Fibroblast of mammary gland (primary cell): ENCODE results near the gene TPSG1.

Source experiments
- DNase-seq: peaks from one replicate; pipeline ENCODE4 v3.0.0-alpha.2; 2010; ENCODE audit warnings: low read depth
- H3K4me3 ChIP-seq: 2 replicates; pipeline ENCODE4 v1.5.1; 2011; ENCODE audit warnings: low read depth, mild to moderate bottlenecking, low read length, moderate library complexity; ENCODE audit not compliant: control insufficient read depth
- TF ChIP-seq, protein P1 (sequence below): conservative IDR thresholded peaks from 2 replicates; pipeline ENCODE4 v1.5.1; 2011; ENCODE audit warnings: low read depth, low read length, inconsistent platforms; ENCODE audit not compliant: control insufficient read depth, insufficient read depth

TPSG1 gene

DNA sequence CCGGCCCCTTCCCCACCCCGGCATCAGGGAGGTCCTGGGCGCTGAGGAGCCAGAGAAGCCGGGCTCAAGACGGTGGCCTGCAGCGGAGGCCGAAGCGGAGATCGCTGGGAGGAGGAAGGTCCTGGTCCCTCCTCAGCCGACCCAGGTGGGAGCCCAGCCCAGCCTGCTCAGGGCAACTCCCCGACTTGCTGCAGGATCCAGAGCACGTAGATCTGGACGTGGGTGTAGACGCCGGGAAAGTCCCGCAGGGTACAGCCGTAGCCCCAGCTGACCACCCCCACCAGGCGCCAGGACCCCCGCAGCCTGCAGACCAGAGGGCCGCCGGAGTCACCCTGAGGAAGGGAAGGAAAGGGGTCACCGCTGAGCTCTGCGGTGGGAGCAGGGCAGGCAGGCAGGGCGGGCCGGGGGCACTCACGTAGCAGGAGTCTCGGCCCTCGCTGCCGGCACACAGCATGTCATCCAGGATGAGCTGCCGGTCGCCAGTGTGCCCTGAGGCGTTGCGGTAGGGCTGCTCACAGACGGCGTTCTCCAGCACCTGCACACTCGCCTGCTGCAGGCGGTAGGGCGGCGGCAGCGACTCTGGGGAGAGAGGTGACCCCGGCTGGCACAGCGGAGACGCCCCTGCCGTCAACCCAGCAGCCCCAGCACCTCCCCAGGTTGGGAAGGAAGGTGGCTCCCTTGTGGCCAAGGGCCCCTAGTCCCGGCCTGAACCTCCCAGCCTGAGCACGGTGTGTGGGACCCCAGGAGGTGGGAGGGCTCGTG, 36.2 kb upstream of the TPSG1 start:
- H3K4me3 ChIP-seq = no peak overlapping the region
- TF ChIP-seq, protein P1, sequence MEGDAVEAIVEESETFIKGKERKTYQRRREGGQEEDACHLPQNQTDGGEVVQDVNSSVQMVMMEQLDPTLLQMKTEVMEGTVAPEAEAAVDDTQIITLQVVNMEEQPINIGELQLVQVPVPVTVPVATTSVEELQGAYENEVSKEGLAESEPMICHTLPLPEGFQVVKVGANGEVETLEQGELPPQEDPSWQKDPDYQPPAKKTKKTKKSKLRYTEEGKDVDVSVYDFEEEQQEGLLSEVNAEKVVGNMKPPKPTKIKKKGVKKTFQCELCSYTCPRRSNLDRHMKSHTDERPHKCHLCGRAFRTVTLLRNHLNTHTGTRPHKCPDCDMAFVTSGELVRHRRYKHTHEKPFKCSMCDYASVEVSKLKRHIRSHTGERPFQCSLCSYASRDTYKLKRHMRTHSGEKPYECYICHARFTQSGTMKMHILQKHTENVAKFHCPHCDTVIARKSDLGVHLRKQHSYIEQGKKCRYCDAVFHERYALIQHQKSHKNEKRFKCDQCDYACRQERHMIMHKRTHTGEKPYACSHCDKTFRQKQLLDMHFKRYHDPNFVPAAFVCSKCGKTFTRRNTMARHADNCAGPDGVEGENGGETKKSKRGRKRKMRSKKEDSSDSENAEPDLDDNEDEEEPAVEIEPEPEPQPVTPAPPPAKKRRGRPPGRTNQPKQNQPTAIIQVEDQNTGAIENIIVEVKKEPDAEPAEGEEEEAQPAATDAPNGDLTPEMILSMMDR = no peak
- DNase-seq = no peak

DNA sequence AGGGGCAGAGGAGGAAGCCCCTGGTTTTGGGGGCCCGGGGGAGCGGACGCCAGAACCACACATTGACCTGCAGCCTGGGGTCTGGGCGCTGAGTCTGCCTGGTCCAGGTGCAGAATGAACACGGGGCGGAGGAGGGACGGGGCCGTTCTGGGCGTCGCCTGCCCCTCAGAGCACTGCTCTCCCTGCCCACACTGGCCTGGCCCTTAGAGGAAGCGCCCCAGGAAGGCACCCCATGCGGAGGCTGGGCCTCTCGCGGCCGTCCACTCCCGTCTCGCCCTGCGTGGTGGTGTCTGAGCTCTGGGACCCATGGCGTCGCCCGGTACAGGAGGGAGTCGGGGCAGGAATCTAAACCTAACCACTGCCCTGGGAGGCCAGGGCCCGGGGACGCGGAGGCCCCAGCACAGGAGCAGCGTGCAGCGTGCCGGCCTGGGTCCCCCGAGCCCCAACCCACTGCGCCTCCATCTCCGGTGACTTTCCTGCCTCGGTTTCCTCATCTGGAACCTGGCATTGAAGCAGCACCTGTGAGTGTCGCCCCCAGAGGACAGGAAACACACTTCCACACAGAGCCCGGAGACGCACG, 35.1 kb upstream of the TPSG1 start:
- TF ChIP-seq, protein P1 = no peak
- no peak overlapping the region for H3K4me3 ChIP-seq
- no peak for DNase-seq

DNA sequence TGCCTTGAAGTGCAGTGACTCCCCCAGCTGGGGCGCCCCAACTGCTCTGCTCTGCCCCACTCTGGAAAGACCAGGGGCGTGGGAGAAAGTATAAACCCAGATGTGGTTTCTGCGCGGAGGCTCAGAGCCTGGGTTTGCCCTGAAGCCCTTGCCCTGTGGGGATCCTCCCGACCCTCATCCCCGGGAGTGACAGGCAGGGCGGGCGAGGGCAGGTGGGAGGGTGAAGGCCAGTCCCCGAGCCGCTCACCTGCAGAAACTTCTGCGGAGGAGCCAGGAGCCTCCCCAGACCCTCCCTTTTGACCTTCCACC, 34.6 kb upstream of the TPSG1 start:
- TF ChIP-seq, protein P1 = no peak
- no peak overlapping the region for H3K4me3 ChIP-seq
- no peak for DNase-seq

DNA sequence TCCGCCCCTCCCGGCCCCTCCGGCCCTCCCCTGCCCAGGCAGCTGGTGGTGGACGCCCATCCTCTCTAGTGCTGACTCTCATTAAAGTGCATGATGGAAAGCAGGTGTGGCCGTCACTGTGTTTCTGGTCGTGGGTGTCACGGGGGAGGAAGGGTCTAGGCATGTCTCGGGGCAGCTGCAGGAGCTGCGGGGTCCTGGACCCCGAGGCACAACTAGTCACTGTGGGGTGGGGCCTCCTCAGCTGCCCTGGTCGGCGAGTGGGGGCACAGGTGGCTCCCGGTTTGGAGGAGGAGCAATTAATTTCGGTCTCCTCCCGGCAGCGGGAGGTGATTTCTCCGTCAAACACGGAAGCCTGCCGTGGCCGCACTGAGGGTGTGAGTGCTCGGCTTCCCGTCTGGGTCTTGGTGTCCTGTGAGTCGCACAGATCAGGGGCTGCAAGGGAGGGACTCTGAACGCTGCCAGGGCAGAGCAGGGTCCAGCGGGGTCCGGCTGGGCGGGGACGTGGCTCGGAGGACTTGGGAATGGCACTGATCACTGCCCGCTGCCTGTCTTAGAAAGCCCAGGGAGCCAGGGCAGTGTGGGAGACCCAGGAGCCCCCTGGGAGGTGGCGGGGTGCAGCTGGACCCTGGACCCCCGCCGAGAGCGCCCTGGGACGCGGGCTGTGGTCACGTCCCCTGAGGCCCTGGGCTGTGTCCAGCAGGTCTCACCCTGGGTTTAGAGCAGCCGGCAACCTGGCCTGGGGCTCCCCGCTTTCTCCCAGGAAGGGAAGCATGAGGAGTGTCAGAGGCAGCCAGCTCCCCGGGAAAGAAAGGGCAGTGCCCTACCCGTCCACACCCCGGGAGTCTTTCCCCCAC, 34.1 kb upstream of the TPSG1 start:
- TF ChIP-seq, protein P1 = no peak
- H3K4me3 ChIP-seq = no peak overlapping the region
- no peak for DNase-seq

DNA sequence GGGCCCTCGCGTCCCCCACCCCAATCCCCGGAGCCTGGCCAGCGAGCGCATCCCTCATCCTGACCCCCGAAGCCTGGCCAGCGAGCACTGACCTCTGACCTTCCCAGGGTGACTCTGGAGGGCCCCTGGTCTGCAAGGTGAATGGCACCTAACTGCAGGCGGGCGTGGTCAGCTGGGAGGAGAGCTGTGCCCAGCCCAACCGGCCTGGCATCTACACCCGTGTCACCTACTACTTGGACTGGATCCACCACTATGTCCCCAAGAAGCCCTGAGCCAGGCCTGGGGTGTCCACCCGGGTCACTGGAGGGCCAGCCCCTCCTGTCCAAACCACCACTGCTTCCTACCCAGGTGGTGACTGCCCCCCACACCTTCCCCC, 33.1 kb upstream of the TPSG1 start:
- TF ChIP-seq, protein P1 = no peak
- DNase-seq = no peak
- H3K4me3 ChIP-seq = no peak overlapping the region

DNA sequence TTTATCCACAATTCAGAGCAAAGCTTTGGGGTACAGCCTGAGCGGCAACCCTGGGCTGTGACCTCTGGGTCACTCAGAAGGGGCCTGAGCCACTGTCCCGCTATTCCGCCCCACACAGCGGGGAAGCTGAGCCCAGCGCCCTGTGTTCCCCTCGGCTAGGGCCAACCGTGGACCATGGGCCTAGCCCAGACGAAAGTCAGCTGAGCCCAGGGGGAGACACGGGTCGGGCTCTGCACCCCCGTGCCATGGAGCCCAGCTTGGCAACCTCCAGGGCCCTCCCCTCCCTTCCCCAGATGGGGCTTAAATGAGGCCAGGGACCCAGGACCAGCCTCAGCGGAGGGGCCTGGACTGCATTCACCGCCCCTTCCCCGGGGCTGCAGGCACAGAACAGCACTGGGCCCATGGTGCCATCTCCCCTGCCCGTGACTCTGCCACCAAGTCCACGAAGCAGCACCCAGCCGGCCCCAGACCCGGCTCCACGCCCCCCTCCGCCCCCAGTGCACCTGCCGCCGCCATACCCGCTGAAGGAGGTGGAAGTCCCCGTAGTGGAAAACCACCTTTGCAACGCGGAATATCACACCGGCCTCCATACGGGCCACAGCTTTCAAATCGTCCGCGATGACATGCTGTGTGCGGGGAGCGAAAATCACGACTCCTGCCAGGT, 32.6 kb upstream of the TPSG1 start:
- DNase-seq = no peak
- H3K4me3 ChIP-seq = no peak overlapping the region
- TF ChIP-seq, protein P1 = no peak
